Body of pancreas (tissue), 4 donors: Measurements from ENCODE around the gene RELN.

Experiments used
- POLR2A ChIP-seq, 3 donors: fragments of 450-650 bp; IDR thresholded peaks; one replicate each; pipeline ENCODE4 v1.6.1; 2016; ENCODE audit warnings: antibody characterized with exemption in 3 of 3, mild to moderate bottlenecking in 2 of 3
- TF ChIP-seq, protein P1 (sequence below), 7 experiments: fragments of 450-650 bp in 4 of 7; fragments of 200-600 bp in 3 of 7; sonication (generic) in 3 of 7; IDR thresholded peaks; one replicate each; pipeline ENCODE4 v1.5.1; 2016 to 2019; ENCODE audit warnings: antibody characterized with exemption in 7 of 7

DNA sequence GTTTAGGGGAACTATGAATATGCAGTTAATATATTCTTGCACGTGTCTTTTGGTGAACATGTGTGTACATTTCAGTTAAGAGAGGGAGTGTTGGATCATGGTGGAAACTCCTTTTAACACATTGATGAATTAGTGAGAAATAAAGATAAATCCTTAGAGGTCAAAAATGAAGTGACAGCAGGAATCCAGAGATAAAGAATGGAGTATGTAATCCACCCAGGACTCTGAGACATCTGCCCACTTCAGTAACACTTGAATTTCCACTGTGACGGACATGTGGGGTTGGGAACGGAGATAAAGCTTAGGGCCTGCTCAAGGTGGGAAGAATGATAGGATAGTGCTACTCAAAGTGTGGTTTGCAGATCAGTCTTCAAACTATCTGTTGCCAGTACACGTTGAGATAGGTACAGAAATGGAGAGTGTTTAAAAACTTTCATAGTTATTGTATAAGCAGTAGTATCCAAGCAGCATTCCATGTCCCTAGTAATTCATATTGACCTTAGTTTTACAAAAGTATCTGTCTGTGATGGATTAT is 6.6 kb upstream of the RELN start:
- TF ChIP-seq, protein P1, sequence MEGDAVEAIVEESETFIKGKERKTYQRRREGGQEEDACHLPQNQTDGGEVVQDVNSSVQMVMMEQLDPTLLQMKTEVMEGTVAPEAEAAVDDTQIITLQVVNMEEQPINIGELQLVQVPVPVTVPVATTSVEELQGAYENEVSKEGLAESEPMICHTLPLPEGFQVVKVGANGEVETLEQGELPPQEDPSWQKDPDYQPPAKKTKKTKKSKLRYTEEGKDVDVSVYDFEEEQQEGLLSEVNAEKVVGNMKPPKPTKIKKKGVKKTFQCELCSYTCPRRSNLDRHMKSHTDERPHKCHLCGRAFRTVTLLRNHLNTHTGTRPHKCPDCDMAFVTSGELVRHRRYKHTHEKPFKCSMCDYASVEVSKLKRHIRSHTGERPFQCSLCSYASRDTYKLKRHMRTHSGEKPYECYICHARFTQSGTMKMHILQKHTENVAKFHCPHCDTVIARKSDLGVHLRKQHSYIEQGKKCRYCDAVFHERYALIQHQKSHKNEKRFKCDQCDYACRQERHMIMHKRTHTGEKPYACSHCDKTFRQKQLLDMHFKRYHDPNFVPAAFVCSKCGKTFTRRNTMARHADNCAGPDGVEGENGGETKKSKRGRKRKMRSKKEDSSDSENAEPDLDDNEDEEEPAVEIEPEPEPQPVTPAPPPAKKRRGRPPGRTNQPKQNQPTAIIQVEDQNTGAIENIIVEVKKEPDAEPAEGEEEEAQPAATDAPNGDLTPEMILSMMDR (IDR thresholded peaks at IDR 0.05) = no peak
- TF ChIP-seq POLR2A (IDR thresholded peaks at IDR 0.05) = no peak
